ENCODE data around the gene IGF1R. TPM values are rescaled to one million over a fixed set of nuclear protein-coding genes. Genes with fewer than 3 reads are reported as not detected.

IGF1R gene
- total RNA-seq, 1 experiment from 2014 or later, result 51.6 TPM

- Histone ChIP-seq H3K9me3 (no peaks in the 10 kb centered on the region), H3K27me3 (replicated peaks; ENCODE audit: control insufficient read depth, insufficient read depth, low read length) (no peaks in the 10 kb centered on the region), H3K36me3 (ENCODE audit: control insufficient read depth, insufficient read depth, low read length) (no peaks in the 10 kb centered on the region; the same call in 1 of the 2 replicates), H3K4me1 (no peaks in the 10 kb centered on the region), H3K4me3 (ENCODE audit: low read depth, low read length) (no peak overlapping the region)
- Mint-ChIP-seq H3K27me3 (ENCODE audit: insufficient read depth, unreplicated experiment) (no peaks in the 10 kb centered on the region), H3K27ac (ENCODE audit: unreplicated experiment) (no peak overlapping the region), H3K36me3 (ENCODE audit: insufficient read depth, unreplicated experiment) (peaks cover 68% of the 10 kb centered on the region), H3K9me3 (ENCODE audit: unreplicated experiment) (no peaks in the 10 kb centered on the region), H3K4me3 (ENCODE audit: unreplicated experiment) (no peak overlapping the region), H3K4me1 (ENCODE audit: low read depth, unreplicated experiment) (no peaks in the 10 kb centered on the region)
- TF ChIP-seq CTCF (IDR thresholded peaks at IDR 0.05; ENCODE audit: insufficient read depth in 1 of 2, low read depth in 1 of 2, low read length in 1 of 2, severe bottlenecking in 1 of 2, unreplicated experiment in 1 of 2), result no peak
- BruUV-seq (replicated peaks), result no TSS peak
- no peak for DNase-seq
- CTCF ChIA-PET, result no interaction called here
- intact Hi-C loops (cut with micrococcal nuclease; ENCODE audit: unreplicated experiment), result no loop called here
- POLR2A ChIA-PET, result no interaction called here
Measured at GRCh38 chr15:98927022-98927421, 278.7 kb downstream of the IGF1R start.

GRCh38 chr15:98927996-98928395 lies 279.7 kb downstream of the IGF1R start:
- Mint-ChIP-seq H3K4me1 (ENCODE audit: low read depth, unreplicated experiment) (no peaks in the 10 kb centered on the region), H3K27ac (ENCODE audit: unreplicated experiment) (peak overlapping the region; percentile 34), H3K36me3 (ENCODE audit: insufficient read depth, unreplicated experiment) (peaks cover 61% of the 10 kb centered on the region), H3K4me3 (ENCODE audit: unreplicated experiment) (no peak overlapping the region), H3K9me3 (ENCODE audit: unreplicated experiment) (no peaks in the 10 kb centered on the region), H3K27me3 (ENCODE audit: insufficient read depth, unreplicated experiment) (no peaks in the 10 kb centered on the region)
- H3K4me1 ChIP-seq, result no peaks in the 10 kb centered on the region
- no peak for TF ChIP-seq CTCF (IDR thresholded peaks at IDR 0.05; ENCODE audit: insufficient read depth in 1 of 2, low read depth in 1 of 2, low read length in 1 of 2, severe bottlenecking in 1 of 2, unreplicated experiment in 1 of 2)
- intact Hi-C loops (cut with micrococcal nuclease; ENCODE audit: unreplicated experiment), result no loop called here
- ChIA-PET CTCF (no interaction called here), POLR2A (no interaction called here)
- H3K4me3 ChIP-seq (ENCODE audit: low read depth, low read length), result no peak overlapping the region
- DNase-seq, result no peak
- no peaks in the 10 kb centered on the region for H3K27me3 ChIP-seq (replicated peaks; ENCODE audit: control insufficient read depth, insufficient read depth, low read length)
- no peaks in the 10 kb centered on the region for H3K9me3 ChIP-seq
- no TSS peak for BruUV-seq (replicated peaks)
- H3K36me3 ChIP-seq (ENCODE audit: control insufficient read depth, insufficient read depth, low read length), result no peaks in the 10 kb centered on the region; the same call in 1 of the 2 replicates

DNA sequence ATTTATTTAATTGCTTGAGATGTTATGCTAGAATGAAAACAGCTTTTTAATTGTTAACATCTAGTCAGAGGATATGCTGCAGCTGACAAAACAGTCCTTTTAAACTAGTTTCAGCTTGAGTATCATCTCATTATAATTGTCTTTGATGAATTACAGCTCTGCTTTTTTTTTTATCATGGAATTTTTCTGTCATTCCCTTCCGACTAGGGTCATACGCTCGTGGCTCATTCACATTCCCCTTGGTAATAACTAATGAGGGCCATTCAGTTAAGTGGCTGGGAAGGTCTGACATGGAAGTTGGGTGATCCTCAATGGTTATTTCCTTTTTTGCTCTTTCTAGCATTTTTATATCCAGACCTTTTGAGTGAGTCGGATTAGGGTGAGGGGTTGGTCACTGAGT lies 282.2 kb downstream of the IGF1R start:
- intact Hi-C loops (cut with micrococcal nuclease; ENCODE audit: unreplicated experiment), result no loop called here
- Histone ChIP-seq H3K27me3 (replicated peaks; ENCODE audit: control insufficient read depth, insufficient read depth, low read length) (no peaks in the 10 kb centered on the region), H3K9me3 (no peaks in the 10 kb centered on the region), H3K36me3 (ENCODE audit: control insufficient read depth, insufficient read depth, low read length) (no peaks in the 10 kb centered on the region), H3K4me3 (ENCODE audit: low read depth, low read length) (no peak overlapping the region), H3K4me1 (no peaks in the 10 kb centered on the region)
- H3K9me3 Mint-ChIP-seq (ENCODE audit: unreplicated experiment), result no peaks in the 10 kb centered on the region
- H3K27me3 Mint-ChIP-seq (ENCODE audit: insufficient read depth, unreplicated experiment), result no peaks in the 10 kb centered on the region
- no peak for DNase-seq
- peaks cover 58% of the 10 kb centered on the region for H3K36me3 Mint-ChIP-seq (ENCODE audit: insufficient read depth, unreplicated experiment)
- no peak overlapping the region for H3K4me3 Mint-ChIP-seq (ENCODE audit: unreplicated experiment)
- CTCF ChIA-PET, result no interaction called here
- H3K4me1 Mint-ChIP-seq (ENCODE audit: low read depth, unreplicated experiment), result no peaks in the 10 kb centered on the region
- POLR2A ChIA-PET, result no interaction called here
- no peak overlapping the region for H3K27ac Mint-ChIP-seq (ENCODE audit: unreplicated experiment)
- no peak for TF ChIP-seq CTCF (IDR thresholded peaks at IDR 0.05; ENCODE audit: insufficient read depth in 1 of 2, low read depth in 1 of 2, low read length in 1 of 2, severe bottlenecking in 1 of 2, unreplicated experiment in 1 of 2)
- no TSS peak for BruUV-seq (replicated peaks)

Measured in Caco-2 (cell line).